T47D (cell line): Measurements from ENCODE around the gene WIPF3.
"Not testable (repeated sequence)": the region's sequence is repeated elsewhere in the genome, so short reads cannot be mapped to it uniquely, and the experiment has no call there.

Experiments used
- DNase-seq, 2 experiments: peaks; one replicate each; pipeline versions ENCODE4 v3.0.0 to v3.0.0-alpha.2; 2011 to 2012; ENCODE audit warnings: low read depth in 1 of 2, low spot score in 1 of 2
- JUND ChIP-seq: IDR thresholded peaks from 2 replicates; pipeline ENCODE4 v1.6.1; 2012; ENCODE audit warnings: low read depth
- in situ Hi-C: cut with HindIII; loops from 2 replicates; pipeline ENCODE4 v1.10.0; 2016; ENCODE audit warnings: low sequenced_read_pairs, low pct_unique_long_range_greater_than_20kb

WIPF3 gene

DNA sequence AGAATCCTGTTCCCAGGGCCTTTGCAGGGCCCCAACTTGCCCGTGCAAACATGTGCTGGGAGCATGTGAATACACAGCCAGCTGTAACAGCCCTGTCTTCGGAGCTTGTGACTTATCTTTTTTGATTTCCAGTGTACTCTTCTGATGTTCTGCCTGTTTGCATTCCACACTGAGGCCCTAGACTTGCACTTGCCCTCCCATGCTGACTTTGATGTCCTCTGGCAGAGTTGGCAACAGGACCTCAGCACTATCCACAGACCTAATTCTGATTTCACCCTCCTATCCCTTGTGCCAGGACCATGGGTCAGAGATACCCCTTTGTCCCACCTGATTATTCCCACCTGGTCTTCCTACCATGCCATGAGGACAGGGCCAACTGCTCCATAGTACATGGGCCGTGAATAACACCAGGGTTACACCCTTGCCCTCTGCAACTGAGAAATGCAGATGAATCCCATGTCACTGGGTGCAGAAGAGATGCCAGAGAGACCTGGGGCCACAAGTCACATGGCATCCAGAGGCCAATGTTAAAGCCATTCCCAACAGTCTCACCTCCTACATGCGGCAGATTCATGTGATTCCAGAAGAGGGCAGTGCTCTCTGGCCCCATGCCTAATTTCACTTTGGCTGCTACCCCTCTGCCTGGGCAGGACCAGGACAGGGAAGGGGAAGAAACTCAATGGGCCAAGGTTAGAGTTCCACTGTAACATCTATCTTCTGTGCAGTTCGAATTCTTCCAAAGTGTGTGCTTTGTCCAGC, 140.3 kb downstream of the WIPF3 start:
- in situ Hi-C loops, result no loop called here
- DNase-seq, result peak in 1 of 2 experiments; percentile 71

DNA sequence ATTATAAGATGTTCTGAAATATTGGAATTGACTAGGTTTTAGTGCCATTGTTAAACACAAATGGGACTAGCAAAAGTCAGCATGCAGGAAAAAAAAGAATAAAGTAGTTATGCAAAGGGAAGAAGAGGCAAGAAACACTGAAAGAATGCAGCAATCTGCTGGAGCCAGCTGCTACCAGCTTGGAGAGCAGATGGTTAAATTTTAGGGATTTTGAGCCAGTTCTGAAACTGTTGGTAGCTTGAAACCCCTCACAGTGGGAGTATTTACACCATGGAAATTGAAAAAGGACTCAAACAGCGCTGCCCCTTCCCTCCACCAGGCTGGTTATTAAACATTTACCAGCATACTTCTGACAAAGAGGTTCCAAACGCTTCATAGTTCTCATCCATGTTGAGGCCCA, 142.3 kb downstream of the WIPF3 start:
- in situ Hi-C loops, result no loop called here
- no peak for DNase-seq
- no peak for TF ChIP-seq JUND

More for the DNA sequence above, 140.3 kb downstream of the WIPF3 start:
- no peak for TF ChIP-seq JUND

DNA sequence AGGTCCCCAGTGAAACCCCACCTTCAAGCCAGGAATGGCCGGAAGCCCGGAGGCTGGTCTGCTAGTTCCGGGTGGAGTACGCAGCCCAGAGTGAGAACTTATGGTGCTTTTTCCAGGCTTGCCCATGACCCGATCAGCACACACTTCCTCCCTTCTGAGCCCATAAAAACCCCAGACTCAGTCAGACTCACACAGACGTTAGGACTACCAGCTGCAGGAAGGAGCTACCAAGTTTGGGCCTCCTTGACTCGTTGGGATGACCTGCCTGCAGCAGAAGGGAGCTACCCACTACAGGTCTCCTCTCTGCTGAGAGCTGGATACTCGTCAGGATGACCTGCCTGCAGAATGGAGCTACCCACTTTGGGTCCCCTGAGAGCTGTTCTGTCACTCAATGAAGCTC, 144.2 kb downstream of the WIPF3 start:
- TF ChIP-seq JUND, result no peak
- no peak for DNase-seq
- in situ Hi-C loops, result no loop called here

DNA sequence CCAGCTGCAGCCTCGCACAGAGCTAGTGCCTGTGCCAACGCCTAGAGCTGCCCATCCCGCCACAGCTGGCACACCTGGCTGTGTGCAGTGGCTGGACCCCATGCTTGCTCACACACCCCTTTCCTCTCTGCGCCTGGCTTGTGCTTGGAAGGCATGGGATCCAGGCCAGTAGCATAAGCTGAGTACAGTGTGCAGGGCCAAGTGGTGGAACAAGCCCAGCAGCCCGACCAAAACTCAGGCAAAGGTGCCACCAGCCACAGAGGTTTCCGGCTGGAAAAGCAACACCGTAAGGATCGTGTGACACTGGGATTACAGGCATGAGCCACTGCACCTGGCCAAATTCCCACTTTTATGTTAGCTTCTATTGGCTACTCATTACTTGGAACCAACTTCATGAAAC, 144.9 kb downstream of the WIPF3 start:
- TF ChIP-seq JUND, result no peak
- in situ Hi-C loops, result no loop called here
- DNase-seq, result no peak

GRCh38 chr7:29953726-29954347, 147.5 kb downstream of the WIPF3 start:
- in situ Hi-C loops, result no loop called here
- no peak for TF ChIP-seq JUND
- no peak for DNase-seq

DNA sequence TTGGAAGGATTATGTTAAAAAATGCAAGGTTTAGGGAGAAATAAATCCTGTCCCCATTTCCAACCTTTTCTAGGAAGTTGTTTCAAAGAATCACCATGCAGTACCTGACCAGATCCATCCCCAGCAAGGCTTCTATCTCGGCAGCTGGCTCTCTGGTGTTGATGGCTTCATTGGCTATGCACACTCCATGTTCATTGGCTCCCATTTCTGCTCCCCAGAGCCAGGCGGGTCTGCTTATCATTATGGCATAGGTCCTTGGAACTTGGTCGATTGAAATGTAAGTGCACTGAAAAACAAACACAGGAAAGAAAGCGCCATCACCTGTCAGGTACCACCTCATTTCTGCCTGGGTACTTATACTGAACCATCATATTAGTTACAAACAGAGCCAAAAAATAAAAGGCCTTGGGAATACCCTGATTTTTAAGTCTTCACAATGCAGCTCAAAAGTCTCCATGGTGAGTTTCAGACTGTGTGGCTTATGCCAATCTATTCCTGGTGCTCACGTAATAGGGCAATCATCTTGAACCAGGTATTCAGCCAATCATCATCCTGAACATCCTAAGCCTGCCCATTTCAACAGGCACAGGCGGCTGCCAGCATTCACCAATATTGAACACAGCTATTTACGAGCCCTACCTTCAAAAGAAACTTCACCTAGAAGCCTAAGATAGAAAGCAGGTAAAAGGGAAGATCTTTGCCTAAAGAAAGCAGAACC, 148.9 kb downstream of the WIPF3 start:
- no peak for TF ChIP-seq JUND
- no peak for DNase-seq
- in situ Hi-C loops, result no loop called here

DNA sequence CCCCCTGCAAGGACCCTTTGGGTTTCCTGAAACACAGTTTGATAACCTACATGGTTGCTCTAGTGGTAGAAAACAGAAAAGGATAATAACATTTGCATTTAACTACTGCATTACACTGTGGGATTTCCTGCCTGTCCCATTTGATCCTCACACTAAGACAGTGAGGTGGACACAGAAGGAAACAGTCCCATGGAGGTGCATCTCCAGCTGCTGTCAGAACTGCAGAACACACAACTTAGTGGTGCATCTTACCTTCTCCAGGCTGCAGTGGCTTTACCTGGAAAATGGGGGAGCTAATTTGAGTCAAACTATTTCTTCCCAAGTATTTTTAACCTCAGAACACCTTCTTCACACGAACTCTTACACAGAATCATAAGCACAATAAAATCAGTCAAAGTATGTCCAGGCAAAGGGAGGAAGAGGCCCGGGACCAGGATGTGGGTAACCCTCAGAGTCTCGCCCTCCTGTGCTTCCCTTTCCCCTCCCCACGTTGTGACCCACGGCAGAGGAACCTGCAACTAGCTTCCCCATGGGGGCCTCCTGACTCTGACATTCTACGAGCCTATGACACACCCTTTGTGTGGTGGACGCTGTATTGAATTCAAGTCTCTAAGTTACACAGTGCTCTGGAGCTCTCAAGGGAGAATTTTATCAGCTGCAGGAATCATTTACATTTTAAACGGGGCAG, 149.6 kb downstream of the WIPF3 start:
- no peak for DNase-seq
- TF ChIP-seq JUND, result no peak
- in situ Hi-C loops, result no loop called here

DNA sequence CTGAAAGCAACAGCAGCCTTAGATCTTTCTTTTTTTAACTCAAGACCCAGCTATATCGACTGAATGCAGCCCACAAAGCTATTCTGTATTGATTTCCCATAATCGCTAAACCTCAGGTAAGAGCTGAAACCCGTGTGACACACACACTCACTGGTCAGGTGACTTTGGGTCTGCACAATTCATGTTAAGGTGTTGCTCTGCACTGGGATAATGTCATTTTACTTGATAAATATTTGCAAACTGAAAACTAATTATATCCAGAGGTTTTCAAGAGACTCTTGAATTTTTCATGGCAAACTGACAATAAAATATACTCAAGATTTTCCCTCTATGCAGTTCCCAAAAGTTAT, 150.2 kb downstream of the WIPF3 start:
- DNase-seq, result no peak
- no peak for TF ChIP-seq JUND
- in situ Hi-C loops, result no loop called here

GRCh38 chr7:29957521-29958310, 151.4 kb downstream of the WIPF3 start:
- DNase-seq, result no peak
- in situ Hi-C loops, result no loop called here
- TF ChIP-seq JUND, result no peak

GRCh38 chr7:29958667-29959358, 152.5 kb downstream of the WIPF3 start:
- in situ Hi-C loops, result no loop called here
- no peak for DNase-seq
- TF ChIP-seq JUND, result no peak

GRCh38 chr7:29961611-29962010, 155.3 kb downstream of the WIPF3 start:
- in situ Hi-C loops, DNase-seq: not testable (repeated sequence)

GRCh38 chr7:29962035-29962434, 155.7 kb downstream of the WIPF3 start:
- DNase-seq, result no peak
- no peak for TF ChIP-seq JUND
- in situ Hi-C loops, result no loop called here
